Tibial artery (tissue), 4 donors: ENCODE measurements around the gene BAIAP2.

ENCODE experiments used
- DNase-seq, 2 donors: peaks; one replicate each; pipeline ENCODE4 v3.0.0-alpha.2; 2019
- H3K27ac ChIP-seq, 2 donors: fragments of 200-600 bp; sonication (generic) in 1 of 2; 1 replicate in 1 of 2; 2 replicates in 1 of 2; pipeline ENCODE4 v1.5.1; 2018 to 2019; ENCODE audit warnings: mild to moderate bottlenecking in 1 of 2
- H3K27me3 ChIP-seq, 2 donors: fragments of 200-600 bp; sonication (generic) in 1 of 2; one replicate each; pipeline versions ENCODE4 v1.5.1 to v1.6.0; 2016 to 2019
- H3K36me3 ChIP-seq, 3 donors: fragments of 200-600 bp; sonication (generic) in 2 of 3; one replicate each; pipeline ENCODE4 v1.5.1; 2016 to 2019; ENCODE audit warnings: mild to moderate bottlenecking in 2 of 3
- H3K4me1 ChIP-seq, 4 donors: fragments of 200-600 bp; sonication (generic) in 2 of 4; 1 replicate in 3 of 4; 2 replicates in 1 of 4; pipeline ENCODE4 v1.5.1; 2016 to 2019
- H3K4me3 ChIP-seq, 2 donors: fragments of 200-600 bp; sonication (generic) in 1 of 2; 1 replicate in 1 of 2; 2 replicates in 1 of 2; pipeline ENCODE4 v1.5.1; 2018 to 2019; ENCODE audit warnings: mild to moderate bottlenecking in 2 of 2
- H3K9me3 ChIP-seq, 3 donors: fragments of 200-600 bp; sonication (generic) in 1 of 3; one replicate each; pipeline ENCODE4 v1.5.1; 2016 to 2019
- intact Hi-C: fragments of 100-400 bp; cut with DNase I; formaldehyde crosslinking; loops from one replicate; pipeline ENCODE4 v1.15.0; 2023; ENCODE audit warnings: low total_unique reads
- TF ChIP-seq, protein P1 (sequence below), 2 experiments: fragments of 200-600 bp in 1 of 2; fragments of 450-650 bp in 1 of 2; IDR thresholded peaks; one replicate each; pipeline ENCODE4 v1.5.1; 2017 to 2019; ENCODE audit warnings: antibody characterized with exemption in 2 of 2, mild to moderate bottlenecking in 1 of 2, moderate library complexity in 1 of 2

The BAIAP2 gene, protein sequence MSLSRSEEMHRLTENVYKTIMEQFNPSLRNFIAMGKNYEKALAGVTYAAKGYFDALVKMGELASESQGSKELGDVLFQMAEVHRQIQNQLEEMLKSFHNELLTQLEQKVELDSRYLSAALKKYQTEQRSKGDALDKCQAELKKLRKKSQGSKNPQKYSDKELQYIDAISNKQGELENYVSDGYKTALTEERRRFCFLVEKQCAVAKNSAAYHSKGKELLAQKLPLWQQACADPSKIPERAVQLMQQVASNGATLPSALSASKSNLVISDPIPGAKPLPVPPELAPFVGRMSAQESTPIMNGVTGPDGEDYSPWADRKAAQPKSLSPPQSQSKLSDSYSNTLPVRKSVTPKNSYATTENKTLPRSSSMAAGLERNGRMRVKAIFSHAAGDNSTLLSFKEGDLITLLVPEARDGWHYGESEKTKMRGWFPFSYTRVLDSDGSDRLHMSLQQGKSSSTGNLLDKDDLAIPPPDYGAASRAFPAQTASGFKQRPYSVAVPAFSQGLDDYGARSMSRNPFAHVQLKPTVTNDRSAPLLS

DNA sequence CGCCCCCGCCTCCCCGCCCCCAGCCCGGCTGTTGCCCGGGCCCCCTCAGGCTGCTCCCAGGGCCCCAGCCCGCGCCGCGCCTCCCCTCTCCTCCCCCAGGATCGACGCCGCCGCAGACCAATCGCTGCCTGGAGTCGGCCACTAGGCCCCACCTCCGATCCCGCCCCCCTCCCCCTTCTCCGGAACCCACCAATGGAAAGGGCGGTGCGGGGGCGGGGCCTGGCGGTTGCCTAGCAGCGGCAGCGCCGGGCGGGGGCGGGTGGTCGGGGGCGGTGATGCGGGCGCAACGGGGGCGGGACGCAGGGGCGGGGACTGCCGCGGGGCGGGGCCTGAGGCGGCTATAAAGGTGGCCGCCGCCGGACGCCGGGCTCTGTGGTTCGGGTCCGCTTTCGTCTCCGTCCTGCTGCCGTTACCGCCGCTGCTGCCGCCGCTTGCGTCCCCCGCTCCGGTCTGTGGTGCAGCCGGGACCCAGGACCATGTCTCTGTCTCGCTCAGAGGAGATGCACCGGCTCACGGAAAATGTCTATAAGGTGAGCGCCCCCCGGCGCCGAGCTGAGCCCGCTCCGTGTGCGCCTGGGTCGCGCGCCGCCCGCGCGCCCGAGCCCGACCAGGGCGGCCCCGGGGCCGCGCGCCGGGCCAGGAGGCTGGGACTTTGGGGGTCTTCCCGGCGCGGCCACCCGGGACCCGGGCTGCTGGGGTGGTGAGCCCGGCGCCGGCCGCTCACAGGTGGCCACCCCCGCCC, at the start of gene BAIAP2:
Gene BAIAP2, plus strand, starts transcription at position 373 of the 742 bp plus-strand sequence. Its CDS starts 104 bp downstream, at position 477.
- intact Hi-C loops: loop anchor here (5.0 kb wide), 1 partner anchor 57 kb away; no protein-coding TSS in a partner anchor
- H3K27me3 ChIP-seq: peaks cover 0 to 50% of the 10 kb centered on the region in 2 donors
- peak within 1 kb of the TSS; percentile 48 to 62 for H3K4me3 ChIP-seq
- H3K4me1 ChIP-seq: peaks cover 0 to 47% (median 36%) of the 10 kb centered on the region in 4 donors
- H3K27ac ChIP-seq: no peak within 1 kb of the TSS
- H3K36me3 ChIP-seq: no peaks in the 10 kb centered on the region
- TF ChIP-seq, protein P1, sequence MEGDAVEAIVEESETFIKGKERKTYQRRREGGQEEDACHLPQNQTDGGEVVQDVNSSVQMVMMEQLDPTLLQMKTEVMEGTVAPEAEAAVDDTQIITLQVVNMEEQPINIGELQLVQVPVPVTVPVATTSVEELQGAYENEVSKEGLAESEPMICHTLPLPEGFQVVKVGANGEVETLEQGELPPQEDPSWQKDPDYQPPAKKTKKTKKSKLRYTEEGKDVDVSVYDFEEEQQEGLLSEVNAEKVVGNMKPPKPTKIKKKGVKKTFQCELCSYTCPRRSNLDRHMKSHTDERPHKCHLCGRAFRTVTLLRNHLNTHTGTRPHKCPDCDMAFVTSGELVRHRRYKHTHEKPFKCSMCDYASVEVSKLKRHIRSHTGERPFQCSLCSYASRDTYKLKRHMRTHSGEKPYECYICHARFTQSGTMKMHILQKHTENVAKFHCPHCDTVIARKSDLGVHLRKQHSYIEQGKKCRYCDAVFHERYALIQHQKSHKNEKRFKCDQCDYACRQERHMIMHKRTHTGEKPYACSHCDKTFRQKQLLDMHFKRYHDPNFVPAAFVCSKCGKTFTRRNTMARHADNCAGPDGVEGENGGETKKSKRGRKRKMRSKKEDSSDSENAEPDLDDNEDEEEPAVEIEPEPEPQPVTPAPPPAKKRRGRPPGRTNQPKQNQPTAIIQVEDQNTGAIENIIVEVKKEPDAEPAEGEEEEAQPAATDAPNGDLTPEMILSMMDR (IDR thresholded peaks at IDR 0.05): no peak
- peak; percentile 91 to 95 for DNase-seq
- H3K9me3 ChIP-seq: no peaks in the 10 kb centered on the region

DNA sequence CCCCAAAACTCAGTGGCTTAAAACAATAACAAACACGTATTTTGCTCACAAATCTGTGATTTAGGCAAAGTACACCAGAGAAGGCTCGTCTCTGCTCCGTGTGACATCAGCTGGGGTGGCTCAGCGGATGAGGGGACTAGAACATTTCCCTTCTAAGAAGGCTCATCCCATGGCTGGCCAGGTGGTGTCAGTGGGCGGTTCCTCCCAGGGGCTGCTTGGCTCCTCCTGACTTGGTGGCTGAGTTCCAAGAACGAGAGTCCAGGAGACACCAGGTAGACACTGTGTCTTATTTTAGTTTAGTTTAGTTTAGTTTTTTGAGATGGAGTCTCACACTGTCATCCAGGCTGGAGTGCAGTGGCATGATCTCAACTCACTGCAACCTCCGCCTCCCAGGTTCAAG, 48.9 kb upstream of the BAIAP2 start:
- intact Hi-C loops: no loop called here
- TF ChIP-seq, protein P1 (IDR thresholded peaks at IDR 0.05): no peak
- no peak for DNase-seq
- H3K27ac ChIP-seq: no peak overlapping the region
- H3K9me3 ChIP-seq: no peaks in the 10 kb centered on the region
- peaks cover 0 to 43% (median 22%) of the 10 kb centered on the region in 4 donors for H3K4me1 ChIP-seq
- peaks cover 0 to under 1% of the 10 kb centered on the region in 2 donors for H3K27me3 ChIP-seq
- no peak overlapping the region for H3K4me3 ChIP-seq
- H3K36me3 ChIP-seq: no peaks in the 10 kb centered on the region

DNA sequence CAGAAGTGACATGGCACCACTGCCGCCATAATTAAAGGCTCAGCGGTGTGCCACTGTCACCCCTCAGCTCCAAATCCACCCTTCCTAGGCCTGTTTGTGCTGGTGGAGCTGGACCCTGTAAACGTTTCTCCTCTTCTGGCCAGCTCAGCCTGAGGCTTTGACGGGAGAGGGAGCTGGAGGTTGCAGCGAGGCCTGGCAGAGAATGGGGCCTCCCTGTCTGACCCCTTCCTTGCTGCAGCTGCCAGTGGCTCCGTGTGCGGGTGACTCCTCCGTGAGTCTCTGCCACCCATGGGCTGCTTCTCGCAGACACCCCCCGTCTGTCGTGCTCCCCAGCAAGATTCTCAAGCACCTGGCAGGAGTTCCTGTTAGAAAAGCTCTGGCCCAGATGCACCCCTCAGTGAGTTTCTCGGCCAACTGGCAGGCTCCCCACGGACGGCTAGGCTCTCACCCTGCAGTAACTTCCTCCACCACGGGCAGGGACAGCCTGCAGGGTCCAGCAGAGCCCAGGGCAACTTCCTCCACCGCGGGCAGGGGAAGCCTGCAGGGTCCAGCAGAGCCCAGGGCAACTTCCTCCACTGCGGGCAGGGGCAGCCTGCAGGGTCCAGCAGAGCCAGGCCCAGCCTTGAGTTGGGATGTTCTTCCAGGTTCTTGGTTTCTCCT, 48.0 kb upstream of the BAIAP2 start:
- Histone ChIP-seq H3K4me1 (peaks cover 0 to 42% (median 17%) of the 10 kb centered on the region in 4 donors), H3K9me3 (no peaks in the 10 kb centered on the region), H3K36me3 (no peaks in the 10 kb centered on the region), H3K4me3 (no peak overlapping the region), H3K27ac (peak overlapping the region in 1 of 2 donors; percentile 1), H3K27me3 (no peaks in the 10 kb centered on the region)
- intact Hi-C loops: no loop called here
- TF ChIP-seq, protein P1 (IDR thresholded peaks at IDR 0.05): no peak
- peak; percentile 44 to 72 for DNase-seq

DNA sequence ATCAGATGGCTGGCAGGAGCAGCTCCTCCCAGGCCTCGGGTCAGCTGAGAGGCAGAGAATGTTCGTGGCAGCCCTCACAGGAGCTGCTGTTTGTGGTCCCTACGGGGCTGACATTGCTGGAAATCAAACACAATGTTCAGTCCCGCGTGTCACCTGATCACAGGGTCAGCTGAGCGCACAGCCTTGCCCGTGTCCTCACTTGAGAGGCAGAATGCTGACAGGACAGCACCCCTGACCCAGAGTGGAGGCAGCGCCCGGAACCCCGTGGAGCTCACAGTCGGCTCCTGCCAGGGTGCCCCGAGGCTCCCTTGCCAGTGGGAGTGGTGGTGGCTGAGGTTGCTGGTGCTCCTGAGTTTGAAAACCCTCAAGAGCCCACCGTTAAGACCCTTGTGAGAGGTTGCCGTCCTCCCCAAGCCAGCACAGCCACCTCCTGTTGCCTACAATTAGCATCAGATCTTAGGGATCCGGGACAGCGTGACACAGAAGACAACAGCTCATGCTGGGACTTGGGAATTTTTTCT, 47.0 kb upstream of the BAIAP2 start:
- DNase-seq: peak in 1 of 2 donors; percentile 70
- Histone ChIP-seq H3K27ac (peak overlapping the region in 1 of 2 donors; percentile 21), H3K9me3 (no peaks in the 10 kb centered on the region), H3K27me3 (no peaks in the 10 kb centered on the region), H3K4me1 (peaks cover 0 to 50% (median 24%) of the 10 kb centered on the region in 4 donors), H3K36me3 (no peaks in the 10 kb centered on the region), H3K4me3 (no peak overlapping the region)
- TF ChIP-seq, protein P1 (IDR thresholded peaks at IDR 0.05): no peak
- intact Hi-C loops: no loop called here

DNA sequence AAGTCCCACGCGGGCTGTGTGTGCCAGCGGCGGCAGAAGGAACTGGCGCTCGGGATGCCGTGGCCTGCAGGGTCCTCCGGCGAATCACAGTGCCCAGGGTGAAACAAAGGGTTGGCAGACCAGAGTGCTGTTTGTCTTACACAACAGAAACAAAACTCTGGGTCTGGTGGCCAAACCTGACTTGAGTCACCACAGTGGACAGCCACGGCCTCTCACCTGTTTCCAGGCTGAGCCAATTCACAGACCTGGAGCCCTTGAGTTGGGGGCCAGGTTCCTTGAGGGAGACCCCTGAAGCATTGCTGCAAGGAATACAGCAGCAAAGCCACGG, 45.4 kb upstream of the BAIAP2 start:
- Histone ChIP-seq H3K9me3 (no peaks in the 10 kb centered on the region), H3K27me3 (no peaks in the 10 kb centered on the region), H3K27ac (no peak overlapping the region), H3K4me3 (no peak overlapping the region), H3K4me1 (peaks cover 0 to 55% (median 34%) of the 10 kb centered on the region in 4 donors), H3K36me3 (peaks cover 0 to 8% (median 0%) of the 10 kb centered on the region in 3 donors)
- DNase-seq: no peak
- TF ChIP-seq, protein P1 (IDR thresholded peaks at IDR 0.05): no peak
- intact Hi-C loops: no loop called here
